ENCODE data around the gene SFXN3. TPM values are rescaled to one million over a fixed set of nuclear protein-coding genes. Genes with fewer than 3 reads are reported as not detected.

Gene SFXN3
- total RNA-seq, 1 donor from 2014 or later: 16.1 TPM

DNA sequence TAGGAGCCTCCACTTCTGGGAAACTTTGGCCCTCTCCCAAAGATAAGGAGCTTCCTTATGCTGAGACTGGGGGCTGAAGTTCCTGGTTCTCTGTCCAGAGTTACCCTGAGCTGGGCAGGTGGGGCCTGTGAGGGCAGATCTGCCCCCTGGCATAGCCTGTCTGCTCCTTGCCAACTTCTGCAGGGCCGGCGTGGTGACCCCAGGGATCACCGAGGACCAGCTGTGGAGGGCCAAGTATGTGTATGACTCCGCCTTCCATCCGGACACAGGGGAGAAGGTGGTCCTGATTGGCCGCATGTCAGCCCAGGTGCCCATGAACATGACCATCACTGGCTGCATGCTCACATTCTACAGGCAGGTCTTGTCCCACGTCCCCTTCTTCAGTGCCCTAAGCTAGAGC, 4.3 kb downstream of the SFXN3 start:
- Histone ChIP-seq H3K4me3 (ENCODE audit: low read depth, low read length) (no peak overlapping the region), H3K36me3 (ENCODE audit: control insufficient read depth, insufficient read depth, low read length) (peaks cover 20% of the 10 kb centered on the region), H3K27me3 (ENCODE audit: control insufficient read depth, insufficient read depth, low read length) (no peaks in the 10 kb centered on the region)
- DNase-seq (ENCODE audit: low read depth): no peak
- TF ChIP-seq, protein P1, sequence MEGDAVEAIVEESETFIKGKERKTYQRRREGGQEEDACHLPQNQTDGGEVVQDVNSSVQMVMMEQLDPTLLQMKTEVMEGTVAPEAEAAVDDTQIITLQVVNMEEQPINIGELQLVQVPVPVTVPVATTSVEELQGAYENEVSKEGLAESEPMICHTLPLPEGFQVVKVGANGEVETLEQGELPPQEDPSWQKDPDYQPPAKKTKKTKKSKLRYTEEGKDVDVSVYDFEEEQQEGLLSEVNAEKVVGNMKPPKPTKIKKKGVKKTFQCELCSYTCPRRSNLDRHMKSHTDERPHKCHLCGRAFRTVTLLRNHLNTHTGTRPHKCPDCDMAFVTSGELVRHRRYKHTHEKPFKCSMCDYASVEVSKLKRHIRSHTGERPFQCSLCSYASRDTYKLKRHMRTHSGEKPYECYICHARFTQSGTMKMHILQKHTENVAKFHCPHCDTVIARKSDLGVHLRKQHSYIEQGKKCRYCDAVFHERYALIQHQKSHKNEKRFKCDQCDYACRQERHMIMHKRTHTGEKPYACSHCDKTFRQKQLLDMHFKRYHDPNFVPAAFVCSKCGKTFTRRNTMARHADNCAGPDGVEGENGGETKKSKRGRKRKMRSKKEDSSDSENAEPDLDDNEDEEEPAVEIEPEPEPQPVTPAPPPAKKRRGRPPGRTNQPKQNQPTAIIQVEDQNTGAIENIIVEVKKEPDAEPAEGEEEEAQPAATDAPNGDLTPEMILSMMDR (IDR thresholded peaks at IDR 0.05; ENCODE audit: insufficient read depth, low read length, severe bottlenecking): no peak
- no peak for FAIRE-seq

DNA sequence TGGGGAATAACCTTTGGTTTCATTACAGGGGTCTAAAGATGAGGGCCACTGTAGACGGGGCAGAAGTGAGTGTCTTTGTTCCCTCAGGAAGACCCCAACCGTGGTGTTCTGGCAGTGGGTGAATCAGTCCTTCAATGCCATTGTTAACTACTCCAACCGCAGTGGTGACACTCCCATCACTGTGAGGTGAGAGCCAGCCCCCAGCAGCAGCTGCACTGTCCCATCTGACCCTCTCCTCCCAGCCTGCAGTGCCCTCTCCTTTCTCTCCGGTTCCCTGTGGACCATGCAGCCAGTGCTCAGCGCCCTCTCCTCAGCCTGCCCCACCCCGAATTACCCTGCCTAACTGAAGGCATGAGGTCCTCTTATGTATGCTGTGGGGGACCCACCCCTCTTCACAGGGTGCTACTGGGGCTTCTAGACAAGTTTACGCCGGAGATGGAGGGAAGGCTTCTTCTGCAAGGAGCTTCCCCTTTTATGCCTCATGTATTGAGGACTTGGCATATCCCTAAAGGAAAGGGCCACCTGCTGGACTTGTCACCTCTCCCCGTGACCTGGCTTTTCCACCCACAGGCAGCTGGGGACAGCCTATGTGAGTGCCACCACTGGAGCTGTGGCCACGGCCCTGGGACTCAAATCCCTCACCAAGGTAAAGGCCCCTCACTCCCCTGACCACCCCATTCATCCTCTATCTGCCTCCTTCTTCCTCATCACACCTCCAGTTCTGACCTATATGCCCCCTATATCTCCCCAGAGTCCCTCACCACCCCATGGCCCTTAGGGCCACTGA, 5.1 kb downstream of the SFXN3 start:
- Histone ChIP-seq H3K36me3 (ENCODE audit: control insufficient read depth, insufficient read depth, low read length) (peaks cover 20% of the 10 kb centered on the region), H3K27me3 (ENCODE audit: control insufficient read depth, insufficient read depth, low read length) (no peaks in the 10 kb centered on the region), H3K4me3 (ENCODE audit: low read depth, low read length) (no peak overlapping the region)
- FAIRE-seq: no peak
- no peak for DNase-seq (ENCODE audit: low read depth)
- TF ChIP-seq, protein P1 (IDR thresholded peaks at IDR 0.05; ENCODE audit: insufficient read depth, low read length, severe bottlenecking): no peak

DNA sequence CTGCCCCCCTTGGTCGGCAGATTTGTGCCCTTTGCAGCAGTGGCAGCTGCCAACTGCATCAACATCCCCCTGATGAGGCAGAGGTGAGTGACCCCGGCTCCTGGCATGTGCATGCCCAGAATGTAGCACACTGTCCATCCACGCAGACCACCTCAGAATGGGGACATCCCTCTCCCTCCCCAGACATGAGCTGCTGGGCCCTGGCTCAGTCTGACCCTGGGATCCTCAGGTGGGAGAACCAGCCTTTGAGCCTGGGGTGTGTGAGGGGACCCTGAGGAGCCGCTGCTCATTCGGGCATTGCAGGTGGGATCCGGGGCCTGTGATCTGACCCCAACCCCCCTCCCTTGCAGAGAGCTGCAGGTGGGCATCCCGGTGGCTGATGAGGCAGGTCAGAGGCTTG, 5.7 kb downstream of the SFXN3 start:
- no peaks in the 10 kb centered on the region for H3K27me3 ChIP-seq (ENCODE audit: control insufficient read depth, insufficient read depth, low read length)
- TF ChIP-seq, protein P1 (IDR thresholded peaks at IDR 0.05; ENCODE audit: insufficient read depth, low read length, severe bottlenecking): no peak
- DNase-seq (ENCODE audit: low read depth) (no peak), FAIRE-seq (no peak)
- H3K4me3 ChIP-seq (ENCODE audit: low read depth, low read length): no peak overlapping the region
- H3K36me3 ChIP-seq (ENCODE audit: control insufficient read depth, insufficient read depth, low read length): peaks cover 20% of the 10 kb centered on the region

DNA sequence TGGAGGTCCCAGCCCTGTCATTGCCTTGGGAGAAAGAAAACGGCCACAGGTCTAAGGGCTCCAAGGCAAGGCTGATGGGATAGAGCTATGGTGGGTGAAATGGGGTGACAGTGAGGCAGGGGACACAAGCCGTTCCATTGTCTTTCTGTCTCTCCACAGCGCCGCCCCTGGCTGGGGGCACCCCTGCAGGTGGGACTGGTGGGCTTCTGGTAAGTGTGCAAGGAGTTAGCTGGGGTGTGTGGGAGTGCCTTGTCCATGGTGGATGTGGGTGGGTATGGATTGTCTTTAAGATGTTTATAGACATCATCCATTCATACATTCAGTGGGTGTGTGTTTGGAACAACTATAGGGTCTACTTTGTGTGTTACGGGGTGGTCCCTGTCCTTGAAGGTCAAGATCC, 7.5 kb downstream of the SFXN3 start:
- FAIRE-seq: no peak
- TF ChIP-seq, protein P1 (IDR thresholded peaks at IDR 0.05; ENCODE audit: insufficient read depth, low read length, severe bottlenecking): no peak
- peaks cover 20% of the 10 kb centered on the region for H3K36me3 ChIP-seq (ENCODE audit: control insufficient read depth, insufficient read depth, low read length)
- no peak for DNase-seq (ENCODE audit: low read depth)
- H3K4me3 ChIP-seq (ENCODE audit: low read depth, low read length): no peak overlapping the region
- no peaks in the 10 kb centered on the region for H3K27me3 ChIP-seq (ENCODE audit: control insufficient read depth, insufficient read depth, low read length)

DNA sequence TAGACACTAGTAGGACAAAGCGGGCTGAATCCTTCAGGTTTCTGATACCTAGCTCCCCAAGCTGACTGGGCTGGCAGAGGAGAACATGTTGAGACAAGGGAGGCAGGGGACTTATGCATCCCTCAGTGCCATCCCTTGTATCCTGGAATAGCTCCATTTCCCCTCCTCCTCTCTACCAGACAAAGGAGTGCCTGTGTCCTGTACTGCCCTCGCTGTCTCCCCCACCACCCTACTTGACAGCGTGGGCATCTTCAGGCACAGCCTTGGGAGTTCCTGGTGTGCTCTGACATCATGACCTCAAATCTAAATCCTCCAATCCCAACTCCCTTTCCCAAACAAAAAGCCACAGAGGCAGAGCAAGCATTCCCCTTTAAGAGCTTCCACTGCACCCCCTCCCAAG, 9.0 kb downstream of the SFXN3 start:
- Histone ChIP-seq H3K4me3 (ENCODE audit: low read depth, low read length) (no peak overlapping the region), H3K36me3 (ENCODE audit: control insufficient read depth, insufficient read depth, low read length) (peaks cover 20% of the 10 kb centered on the region), H3K27me3 (ENCODE audit: control insufficient read depth, insufficient read depth, low read length) (no peaks in the 10 kb centered on the region)
- DNase-seq (ENCODE audit: low read depth) (no peak), FAIRE-seq (no peak)
- TF ChIP-seq, protein P1 (IDR thresholded peaks at IDR 0.05; ENCODE audit: insufficient read depth, low read length, severe bottlenecking): no peak

DNA sequence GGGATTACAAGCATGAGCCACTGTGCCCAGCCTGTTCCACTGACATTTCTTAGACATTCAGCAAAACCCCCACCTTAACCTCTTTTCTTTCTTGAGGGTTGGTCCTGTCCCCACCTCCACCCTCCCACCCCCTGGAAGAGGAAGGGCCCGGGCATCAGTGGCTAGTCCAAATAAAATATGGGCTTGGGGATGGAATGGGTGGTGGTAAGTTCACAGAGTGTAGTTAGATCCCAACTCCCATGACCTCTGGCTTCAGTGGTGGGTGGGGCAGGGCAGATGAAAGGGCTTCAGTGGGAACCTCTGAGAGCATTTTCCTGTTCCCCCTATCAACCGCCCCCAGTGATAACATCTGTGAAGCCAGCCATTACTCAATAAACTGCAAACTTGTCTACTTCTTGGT, 9.8 kb downstream of the SFXN3 start:
- no peak for DNase-seq (ENCODE audit: low read depth)
- peaks cover 14% of the 10 kb centered on the region for H3K36me3 ChIP-seq (ENCODE audit: control insufficient read depth, insufficient read depth, low read length)
- no peaks in the 10 kb centered on the region for H3K27me3 ChIP-seq (ENCODE audit: control insufficient read depth, insufficient read depth, low read length)
- TF ChIP-seq, protein P1 (IDR thresholded peaks at IDR 0.05; ENCODE audit: insufficient read depth, low read length, severe bottlenecking): no peak
- no peak overlapping the region for H3K4me3 ChIP-seq (ENCODE audit: low read depth, low read length)
- FAIRE-seq: no peak

Measured in bronchial epithelial cell (primary cell).